Smooth muscle cell of the coronary artery (primary cell): ENCODE measurements around the gene BPNT1. TPM values are rescaled to one million over a fixed set of nuclear protein-coding genes. Genes with fewer than 3 reads are reported as not detected.

Experiments used
- total RNA-seq: library from RNA; depleted of rRNA; stranded (reverse); fragments of >200 nt; gene quantifications from 2 replicates; pipeline ENCODE4 v1.2.3, GENCODE V29; 2014; ENCODE audit warnings: low replicate concordance

The BPNT1 gene
- total RNA-seq, result 13.0 and 19.6 TPM in 2 replicates

GRCh38 chr1:220089650-220090556 is at the start of gene BPNT1:
BPNT1 (minus strand) TSS chr1:220089788; CDS start chr1:220079846, 9,942 bp downstream.

GRCh38 chr1:220094016-220094911 is 4.7 kb upstream of the BPNT1 start, which contains the start of gene IARS2:
IARS2 (plus strand) TSS chr1:220094132; CDS start chr1:220094217, 85 bp downstream.

GRCh38 chr1:220046052-220046930 is 43.3 kb downstream of the BPNT1 start, which contains the start of gene EPRS1:
EPRS1 (minus strand) TSS chr1:220046505; CDS start chr1:220046388, 117 bp downstream.

Other genes starting within 250 kb of the BPNT1 start
- gene SLC30A10, start 161.2 kb downstream of the BPNT1 start, total RNA-seq, result 0.08 TPM in 1 of 2 replicates, not detected in the other
- gene EPRS1, start 43.3 kb downstream of the BPNT1 start, total RNA-seq, result 78.2 and 192 TPM in 2 replicates
- 50.4 and 77.8 TPM in 2 replicates for gene IARS2, start 4.3 kb upstream of the BPNT1 start, total RNA-seq
- gene RAB3GAP2, start 182.7 kb upstream of the BPNT1 start, total RNA-seq, result 27.0 and 57.2 TPM in 2 replicates